GM23338 (cell line): ENCODE data around the gene NR2C2AP. TPM values are rescaled to one million over a fixed set of nuclear protein-coding genes. Genes with fewer than 3 reads are reported as not detected.

Source experiments
- ATAC-seq: fragments of 200-7000 bp; cut with Tn5 transposase; 3 replicates; pipeline ENCODE4 v1.9.1; 2020
- DNase-seq: peaks from one replicate; pipeline ENCODE4 v3.0.0-alpha.2; 2015; ENCODE audit warnings: low spot score
- H2AFZ ChIP-seq: fragments of 200-600 bp; sonication (generic); 2 replicates; pipeline ENCODE4 v1.8.0; 2016; ENCODE audit warnings: antibody characterized with exemption, mild to moderate bottlenecking, moderate library complexity
- H3F3A ChIP-seq: fragments of 200-600 bp; sonication (generic); replicated peaks from 2 replicates; pipeline ENCODE4 v1.8.0; 2017; ENCODE audit warnings: antibody characterized with exemption, mixed run types, low read depth
- H3K27ac ChIP-seq: fragments of 200-600 bp; sonication (generic); 2 replicates; pipeline ENCODE4 v1.6.1; 2016; ENCODE audit warnings: low read depth
- H3K27me3 ChIP-seq: fragments of 200-600 bp; sonication (generic); 2 replicates; pipeline ENCODE4 v1.8.0; 2016; ENCODE audit warnings: mild to moderate bottlenecking, mixed run types, moderate library complexity; ENCODE audit not compliant: insufficient read depth
- H3K36me3 ChIP-seq: fragments of 200-600 bp; sonication (generic); 2 replicates; pipeline ENCODE4 v1.8.0; 2016; ENCODE audit warnings: mild to moderate bottlenecking; ENCODE audit not compliant: insufficient read depth
- H3K4me1 ChIP-seq: fragments of 200-600 bp; sonication (generic); 2 replicates; pipeline ENCODE4 v1.8.0; 2016; ENCODE audit warnings: mild to moderate bottlenecking, moderate library complexity; ENCODE audit not compliant: insufficient read depth
- H3K4me2 ChIP-seq: fragments of 200-600 bp; sonication (generic); 2 replicates; pipeline ENCODE4 v1.7.1; 2017; ENCODE audit warnings: mixed run types
- H3K4me3 ChIP-seq: fragments of 200-600 bp; sonication (generic); 2 replicates; pipeline ENCODE4 v1.6.1; 2016; ENCODE audit warnings: mixed run types
- H3K79me2 ChIP-seq: fragments of 200-600 bp; sonication (generic); replicated peaks from 2 replicates; pipeline ENCODE4 v1.8.0; 2017; ENCODE audit warnings: mild to moderate bottlenecking; ENCODE audit not compliant: insufficient read depth
- H3K9me2 ChIP-seq: fragments of 200-600 bp; sonication (generic); 2 replicates; pipeline ENCODE4 v1.8.0; 2017; ENCODE audit not compliant: insufficient read depth
- H4K20me1 ChIP-seq: fragments of 200-600 bp; sonication (generic); replicated peaks from 2 replicates; pipeline ENCODE4 v1.8.0; 2017; ENCODE audit warnings: mild to moderate bottlenecking; ENCODE audit not compliant: insufficient read depth
- H3K27ac Mint-ChIP-seq: 2 replicates; pipeline ENCODE4 v1.8.0; 2020; ENCODE audit warnings: inconsistent platforms, mild to moderate bottlenecking, moderate library complexity, mixed read lengths
- H3K27me3 Mint-ChIP-seq: 3 replicates; pipeline ENCODE4 v1.8.0; 2022; ENCODE audit warnings: low read depth, mild to moderate bottlenecking, moderate library complexity, mixed read lengths, inconsistent platforms; ENCODE audit not compliant: insufficient read depth, poor library complexity
- H3K36me3 Mint-ChIP-seq: 3 replicates; pipeline ENCODE4 v1.8.0; 2021; ENCODE audit warnings: low read depth, mild to moderate bottlenecking, inconsistent platforms, moderate library complexity, mixed read lengths
- H3K4me1 Mint-ChIP-seq: 3 replicates; pipeline ENCODE4 v1.8.0; 2020; ENCODE audit warnings: mild to moderate bottlenecking, inconsistent platforms, mixed read lengths
- H3K4me3 Mint-ChIP-seq: 3 replicates; pipeline ENCODE4 v1.8.0; 2021; ENCODE audit warnings: moderate library complexity, mild to moderate bottlenecking, inconsistent platforms, mixed read lengths
- H3K9me3 Mint-ChIP-seq: 3 replicates; pipeline ENCODE4 v1.8.0; 2020; ENCODE audit warnings: moderate library complexity, mild to moderate bottlenecking, inconsistent platforms, mixed read lengths
- CREB1 ChIP-seq: fragments of 250-450 bp; sonication (Bioruptor Pico); IDR thresholded peaks from 2 replicates; pipeline ENCODE4 v1.5.0; 2020; ENCODE audit warnings: low read depth, mild to moderate bottlenecking, moderate library complexity
- CTCF ChIP-seq, 2 experiments: fragments of 200-600 bp in 1 of 2; sonication (generic) in 1 of 2; conservative IDR thresholded peaks; 2 replicates each; pipeline versions ENCODE4 v1.5.1 to v1.6.1; 2016 to 2017; ENCODE audit warnings: antibody characterized with exemption in 2 of 2, low read depth in 2 of 2, mild to moderate bottlenecking in 2 of 2, moderate library complexity in 1 of 2
- EZH2 ChIP-seq: fragments of 200-600 bp; sonication (generic); IDR thresholded peaks from one replicate; pipeline ENCODE4 v1.8.0; 2017; ENCODE audit warnings: antibody characterized with exemption, mild to moderate bottlenecking, low read depth; ENCODE audit not compliant: unreplicated experiment
- EZH2phosphoT487 ChIP-seq: fragments of 200-600 bp; sonication (generic); IDR thresholded peaks from one replicate; pipeline ENCODE4 v1.8.1; 2018; ENCODE audit warnings: antibody characterized with exemption; ENCODE audit not compliant: unreplicated experiment
- JUNB ChIP-seq: IDR thresholded peaks from one replicate; pipeline ENCODE4 v1.6.1; 2016; ENCODE audit warnings: antibody characterized with exemption; ENCODE audit not compliant: unreplicated experiment
- NANOG ChIP-seq: IDR thresholded peaks from 2 replicates; pipeline ENCODE4 v1.6.1; 2016; ENCODE audit warnings: antibody characterized with exemption, borderline replicate concordance
- POLR2AphosphoS5 ChIP-seq: IDR thresholded peaks from 2 replicates; pipeline ENCODE4 v1.6.1; 2016; ENCODE audit warnings: antibody characterized with exemption, low read depth
- STAT1 ChIP-seq: IDR thresholded peaks from one replicate; pipeline ENCODE4 v1.6.1; 2016; ENCODE audit warnings: antibody characterized with exemption; ENCODE audit not compliant: unreplicated experiment
- ZNF114 ChIP-seq: fragments of 250-450 bp; sonication (Bioruptor Pico); IDR thresholded peaks from 2 replicates; pipeline ENCODE4 v1.5.0; 2020; ENCODE audit warnings: mild to moderate bottlenecking, moderate library complexity
- ZNF331 ChIP-seq: fragments of 250-450 bp; sonication (Bioruptor Pico); IDR thresholded peaks from 2 replicates; pipeline ENCODE4 v1.5.0; 2020; ENCODE audit warnings: low read depth, mild to moderate bottlenecking, moderate library complexity
- ZNF462 ChIP-seq: fragments of 250-450 bp; sonication (Bioruptor Pico); IDR thresholded peaks from 2 replicates; pipeline ENCODE4 v1.5.0; 2020; ENCODE audit warnings: mild to moderate bottlenecking, moderate library complexity
- polyA plus RNA-seq: library from polyadenylated mRNA; unstranded; fragments of >200 nt; fragmentation: Nextera tagmentation; extraction: Ambion mirVana; gene quantifications from 2 replicates; pipeline ENCODE4 v1.2.1, GENCODE V29; 2016
- total RNA-seq: library from RNA; depleted of rRNA; stranded (reverse); fragments of >200 nt; shearing (Covaris generic); gene quantifications from 2 replicates; pipeline ENCODE4 v1.2.3, GENCODE V29; 2014
- TF ChIP-seq, protein P1 (sequence below): IDR thresholded peaks from 2 replicates; pipeline ENCODE4 v1.6.1; 2016; ENCODE audit warnings: antibody characterized with exemption
- TF ChIP-seq, protein P2 (sequence below): IDR thresholded peaks from one replicate; pipeline ENCODE4 v1.6.1; 2018; ENCODE audit warnings: antibody characterized with exemption; ENCODE audit not compliant: unreplicated experiment

NR2C2AP gene
- total and polyA plus RNA-seq, 2 experiments from 2014 or later, result 14.4 to 25.7 TPM

DNA sequence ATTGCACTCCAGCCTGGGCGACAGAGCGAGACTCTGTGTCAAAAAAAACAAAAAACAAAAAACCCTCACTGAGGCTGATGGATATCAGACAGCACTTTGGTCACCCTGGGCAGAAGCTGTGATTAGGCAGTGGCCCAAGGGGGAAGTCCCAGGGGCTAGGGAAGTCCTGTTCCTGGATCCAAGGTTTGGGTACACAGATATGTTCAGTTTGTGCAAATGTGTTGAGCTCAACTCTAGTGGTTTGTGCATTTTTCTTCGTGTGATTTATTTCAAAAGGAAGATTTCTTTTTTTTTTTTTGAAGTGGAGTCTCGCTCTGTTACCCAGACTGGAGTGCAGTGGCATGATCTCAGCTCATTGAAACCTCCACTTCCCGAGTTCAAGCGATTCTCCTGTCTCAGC lies 45.4 kb downstream of the NR2C2AP start:
- H2AFZ ChIP-seq, result no peak overlapping the region
- DNase-seq (no peak), ATAC-seq (no peak)
- peaks cover 16% of the 10 kb centered on the region for H3K4me1 ChIP-seq
- 0 out of 2 replicates have a peak, but pooled peaks cover 4% of the 10 kb centered on the region for H3F3A ChIP-seq
- peaks cover 19% of the 10 kb centered on the region for H3K4me1 Mint-ChIP-seq
- TF ChIP-seq CTCF (conservative IDR thresholded peaks at IDR 0.05; ENCODE audit: low read depth in 2 of 2), result no peak
- TF ChIP-seq ZNF114, result no peak
- TF ChIP-seq POLR2AphosphoS5, result no peak
- no peak for TF ChIP-seq JUNB
- TF ChIP-seq, protein P1, sequence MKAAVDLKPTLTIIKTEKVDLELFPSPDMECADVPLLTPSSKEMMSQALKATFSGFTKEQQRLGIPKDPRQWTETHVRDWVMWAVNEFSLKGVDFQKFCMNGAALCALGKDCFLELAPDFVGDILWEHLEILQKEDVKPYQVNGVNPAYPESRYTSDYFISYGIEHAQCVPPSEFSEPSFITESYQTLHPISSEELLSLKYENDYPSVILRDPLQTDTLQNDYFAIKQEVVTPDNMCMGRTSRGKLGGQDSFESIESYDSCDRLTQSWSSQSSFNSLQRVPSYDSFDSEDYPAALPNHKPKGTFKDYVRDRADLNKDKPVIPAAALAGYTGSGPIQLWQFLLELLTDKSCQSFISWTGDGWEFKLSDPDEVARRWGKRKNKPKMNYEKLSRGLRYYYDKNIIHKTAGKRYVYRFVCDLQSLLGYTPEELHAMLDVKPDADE, result no peak
- no peak for TF ChIP-seq EZH2phosphoT487
- no peak for TF ChIP-seq ZNF462 (CRISPR knock-in tag)
- TF ChIP-seq, protein P2, sequence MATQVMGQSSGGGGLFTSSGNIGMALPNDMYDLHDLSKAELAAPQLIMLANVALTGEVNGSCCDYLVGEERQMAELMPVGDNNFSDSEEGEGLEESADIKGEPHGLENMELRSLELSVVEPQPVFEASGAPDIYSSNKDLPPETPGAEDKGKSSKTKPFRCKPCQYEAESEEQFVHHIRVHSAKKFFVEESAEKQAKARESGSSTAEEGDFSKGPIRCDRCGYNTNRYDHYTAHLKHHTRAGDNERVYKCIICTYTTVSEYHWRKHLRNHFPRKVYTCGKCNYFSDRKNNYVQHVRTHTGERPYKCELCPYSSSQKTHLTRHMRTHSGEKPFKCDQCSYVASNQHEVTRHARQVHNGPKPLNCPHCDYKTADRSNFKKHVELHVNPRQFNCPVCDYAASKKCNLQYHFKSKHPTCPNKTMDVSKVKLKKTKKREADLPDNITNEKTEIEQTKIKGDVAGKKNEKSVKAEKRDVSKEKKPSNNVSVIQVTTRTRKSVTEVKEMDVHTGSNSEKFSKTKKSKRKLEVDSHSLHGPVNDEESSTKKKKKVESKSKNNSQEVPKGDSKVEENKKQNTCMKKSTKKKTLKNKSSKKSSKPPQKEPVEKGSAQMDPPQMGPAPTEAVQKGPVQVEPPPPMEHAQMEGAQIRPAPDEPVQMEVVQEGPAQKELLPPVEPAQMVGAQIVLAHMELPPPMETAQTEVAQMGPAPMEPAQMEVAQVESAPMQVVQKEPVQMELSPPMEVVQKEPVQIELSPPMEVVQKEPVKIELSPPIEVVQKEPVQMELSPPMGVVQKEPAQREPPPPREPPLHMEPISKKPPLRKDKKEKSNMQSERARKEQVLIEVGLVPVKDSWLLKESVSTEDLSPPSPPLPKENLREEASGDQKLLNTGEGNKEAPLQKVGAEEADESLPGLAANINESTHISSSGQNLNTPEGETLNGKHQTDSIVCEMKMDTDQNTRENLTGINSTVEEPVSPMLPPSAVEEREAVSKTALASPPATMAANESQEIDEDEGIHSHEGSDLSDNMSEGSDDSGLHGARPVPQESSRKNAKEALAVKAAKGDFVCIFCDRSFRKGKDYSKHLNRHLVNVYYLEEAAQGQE, result no peak
- TF ChIP-seq EZH2, result no peak
- TF ChIP-seq NANOG, result no peak
- TF ChIP-seq CREB1, result no peak
- TF ChIP-seq STAT1, result no peak
- no peak for TF ChIP-seq ZNF331 (CRISPR knock-in tag)
- no peak overlapping the region for H3K27ac ChIP-seq
- H3K27ac Mint-ChIP-seq, result no peak overlapping the region
- H3K36me3 Mint-ChIP-seq, result peaks cover 22% of the 10 kb centered on the region
- H3K9me3 Mint-ChIP-seq, result peaks cover 3% of the 10 kb centered on the region
- H3K27me3 Mint-ChIP-seq, result peaks cover 11% of the 10 kb centered on the region
- H3K9me2 ChIP-seq, result no peaks in the 10 kb centered on the region
- no peaks in the 10 kb centered on the region for H3K27me3 ChIP-seq
- no peaks in the 10 kb centered on the region for H4K20me1 ChIP-seq
- no peaks in the 10 kb centered on the region for H3K36me3 ChIP-seq
- H3K4me3 ChIP-seq, result no peak overlapping the region
- H3K4me3 Mint-ChIP-seq, result no peak overlapping the region
- H3K79me2 ChIP-seq, result no peaks in the 10 kb centered on the region
- H3K4me2 ChIP-seq, result no peak overlapping the region
